GM18499 (cell line): ENCODE data around the gene FLCN.
"Not testable (repeated sequence)": the region's sequence is repeated elsewhere in the genome, so short reads cannot be mapped to it uniquely, and the experiment has no call there.

ENCODE experiments used
- ATAC-seq: cut with Tn5 transposase; IDR thresholded peaks from one replicate; pipeline ENCODE4 v1.9.1; 2021; ENCODE audit warnings: moderate number of reproducible peaks; ENCODE audit not compliant: insufficient read depth, unreplicated experiment

The FLCN gene

GRCh38 chr17:17237026-17237799 lies at the start of gene FLCN:
Gene FLCN, minus strand, starts transcription at chr17:17237168. Its CDS starts 9,031 bp downstream, at chr17:17228137.
- peak; percentile 40 for ATAC-seq

- no peak for ATAC-seq
Observed at GRCh38 chr17:17285951-17286350, 49.0 kb upstream of the FLCN start.

- peak; percentile 65 for ATAC-seq
Observed at GRCh38 chr17:17280613-17281549, 43.9 kb upstream of the FLCN start, which contains the start of gene COPS3. Gene COPS3, minus strand, starts transcription at chr17:17281246. Its CDS starts 60 bp downstream, at chr17:17281186.

- no peak for ATAC-seq
Observed at GRCh38 chr17:17279316-17279715, 42.3 kb upstream of the FLCN start.

- not testable (repeated sequence) for ATAC-seq
Observed at GRCh38 chr17:17277431-17277830, 40.5 kb upstream of the FLCN start.

GRCh38 chr17:17275971-17276370 lies 39.0 kb upstream of the FLCN start:
- no peak for ATAC-seq

GRCh38 chr17:17269926-17270773 lies 33.2 kb upstream of the FLCN start:
- no peak for ATAC-seq

GRCh38 chr17:17264430-17264829 lies 27.5 kb upstream of the FLCN start:
- no peak for ATAC-seq

GRCh38 chr17:17258998-17259397 lies 22.0 kb upstream of the FLCN start:
- no peak for ATAC-seq

GRCh38 chr17:17258011-17258410 lies 21.0 kb upstream of the FLCN start:
- no peak for ATAC-seq

GRCh38 chr17:17256316-17256715 lies 19.3 kb upstream of the FLCN start:
- ATAC-seq: no peak

GRCh38 chr17:17255689-17256088 lies 18.7 kb upstream of the FLCN start:
- not testable (repeated sequence) for ATAC-seq

GRCh38 chr17:17254036-17254435 lies 17.1 kb upstream of the FLCN start:
- ATAC-seq: no peak

- ATAC-seq: no peak
Observed at GRCh38 chr17:17253406-17253805, 16.4 kb upstream of the FLCN start.

GRCh38 chr17:17252149-17252661 lies 15.2 kb upstream of the FLCN start:
- no peak for ATAC-seq

GRCh38 chr17:17246879-17247278 lies 9.9 kb upstream of the FLCN start:
- no peak for ATAC-seq

GRCh38 chr17:17243163-17243562 lies 6.2 kb upstream of the FLCN start:
- no peak for ATAC-seq

GRCh38 chr17:17242246-17242645 lies 5.3 kb upstream of the FLCN start:
- ATAC-seq: no peak

- no peak for ATAC-seq
Observed at GRCh38 chr17:17241656-17242055, 4.7 kb upstream of the FLCN start.

GRCh38 chr17:17239832-17240231 lies 2.9 kb upstream of the FLCN start:
- ATAC-seq: no peak
